ENCODE results near the gene PGLYRP3. TPM values are rescaled to one million over a fixed set of nuclear protein-coding genes. Genes with fewer than 3 reads are reported as not detected.
"Not testable (repeated sequence)": the region's sequence is repeated elsewhere in the genome, so short reads cannot be mapped to it uniquely, and the experiment has no call there.

The PGLYRP3 gene
- polyA plus RNA-seq, 3 donors, result not detected

- TF ChIP-seq, protein P1, sequence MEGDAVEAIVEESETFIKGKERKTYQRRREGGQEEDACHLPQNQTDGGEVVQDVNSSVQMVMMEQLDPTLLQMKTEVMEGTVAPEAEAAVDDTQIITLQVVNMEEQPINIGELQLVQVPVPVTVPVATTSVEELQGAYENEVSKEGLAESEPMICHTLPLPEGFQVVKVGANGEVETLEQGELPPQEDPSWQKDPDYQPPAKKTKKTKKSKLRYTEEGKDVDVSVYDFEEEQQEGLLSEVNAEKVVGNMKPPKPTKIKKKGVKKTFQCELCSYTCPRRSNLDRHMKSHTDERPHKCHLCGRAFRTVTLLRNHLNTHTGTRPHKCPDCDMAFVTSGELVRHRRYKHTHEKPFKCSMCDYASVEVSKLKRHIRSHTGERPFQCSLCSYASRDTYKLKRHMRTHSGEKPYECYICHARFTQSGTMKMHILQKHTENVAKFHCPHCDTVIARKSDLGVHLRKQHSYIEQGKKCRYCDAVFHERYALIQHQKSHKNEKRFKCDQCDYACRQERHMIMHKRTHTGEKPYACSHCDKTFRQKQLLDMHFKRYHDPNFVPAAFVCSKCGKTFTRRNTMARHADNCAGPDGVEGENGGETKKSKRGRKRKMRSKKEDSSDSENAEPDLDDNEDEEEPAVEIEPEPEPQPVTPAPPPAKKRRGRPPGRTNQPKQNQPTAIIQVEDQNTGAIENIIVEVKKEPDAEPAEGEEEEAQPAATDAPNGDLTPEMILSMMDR (IDR thresholded peaks at IDR 0.05), result no peak
- Histone ChIP-seq H2AFZ (ENCODE audit: insufficient read depth, low read depth, low read length, poor library complexity, severe bottlenecking) (no peak overlapping the region), H3K4me2 (replicated peaks; ENCODE audit: extremely low read depth, low read length, poor library complexity, severe bottlenecking) (no peak overlapping the region), H3K27ac (ENCODE audit: low read depth in 1 of 2, low read length in 2 of 2) (no peak overlapping the region), H3K79me2 (ENCODE audit: insufficient read depth, low read length) (no peaks in the 10 kb centered on the region), H3K4me3 (replicated peaks in 1 of 3; ENCODE audit: low read depth in 2 of 3, low read length in 3 of 3) (no peak overlapping the region), H3K36me3 (replicated peaks in 1 of 2; ENCODE audit: control insufficient read depth in 1 of 2, insufficient read depth in 2 of 2, low read length in 2 of 2) (no peaks in the 10 kb centered on the region), H3K9ac (ENCODE audit: insufficient read depth, low read length, poor library complexity, severe bottlenecking) (no peak overlapping the region), H3K9me3 (replicated peaks in 1 of 2; ENCODE audit: control insufficient read depth in 1 of 2, insufficient read depth in 1 of 2, low read length in 2 of 2) (peaks cover 10 to 14% of the 10 kb centered on the region in 2 donors), H3K4me1 (ENCODE audit: control insufficient read depth in 1 of 2, insufficient read depth in 2 of 2, low read length in 2 of 2) (no peaks in the 10 kb centered on the region), H4K20me1 (ENCODE audit: insufficient read depth, low read length) (no peaks in the 10 kb centered on the region), H3K27me3 (ENCODE audit: control insufficient read depth in 2 of 2, insufficient read depth in 2 of 2, low read length in 2 of 2) (no peaks in the 10 kb centered on the region)
- Mint-ChIP-seq H3K4me3 (no peak overlapping the region), H3K27ac (no peak overlapping the region), H3K27me3 (ENCODE audit: low read depth in 3 of 3) (peaks cover 1 to 5% (median 2%) of the 10 kb centered on the region in 3 donors), H3K36me3 (no peaks in the 10 kb centered on the region), H3K4me1 (peaks cover 7% of the 10 kb centered on the region), H3K9me3 (peaks cover 4 to 34% (median 19%) of the 10 kb centered on the region in 7 donors)
- intact Hi-C loops (cut with micrococcal nuclease), result no loop called here
- DNase-seq, result no peak
Measured at GRCh38 chr1:153324912-153325311, 12.2 kb upstream of the PGLYRP3 start.

- TF ChIP-seq, protein P1 (IDR thresholded peaks at IDR 0.05), result no peak
- peaks cover 4 to 25% (median 15%) of the 10 kb centered on the region in 7 donors for H3K9me3 Mint-ChIP-seq
- Histone ChIP-seq H3K4me1 (ENCODE audit: control insufficient read depth in 1 of 2, insufficient read depth in 2 of 2, low read length in 2 of 2) (no peaks in the 10 kb centered on the region), H3K4me2 (replicated peaks; ENCODE audit: extremely low read depth, low read length, poor library complexity, severe bottlenecking) (no peak overlapping the region), H3K9ac (ENCODE audit: insufficient read depth, low read length, poor library complexity, severe bottlenecking) (no peak overlapping the region), H3K36me3 (replicated peaks in 1 of 2; ENCODE audit: control insufficient read depth in 1 of 2, insufficient read depth in 2 of 2, low read length in 2 of 2) (no peaks in the 10 kb centered on the region), H3K9me3 (replicated peaks in 1 of 2; ENCODE audit: control insufficient read depth in 1 of 2, insufficient read depth in 1 of 2, low read length in 2 of 2) (peaks cover 8 to 10% of the 10 kb centered on the region in 2 donors), H3K4me3 (replicated peaks in 1 of 3; ENCODE audit: low read depth in 2 of 3, low read length in 3 of 3) (no peak overlapping the region), H3K27ac (ENCODE audit: low read depth in 1 of 2, low read length in 2 of 2) (no peak overlapping the region), H2AFZ (ENCODE audit: insufficient read depth, low read depth, low read length, poor library complexity, severe bottlenecking) (no peak overlapping the region), H3K27me3 (ENCODE audit: control insufficient read depth in 2 of 2, insufficient read depth in 2 of 2, low read length in 2 of 2) (no peaks in the 10 kb centered on the region), H3K79me2 (ENCODE audit: insufficient read depth, low read length) (no peaks in the 10 kb centered on the region), H4K20me1 (ENCODE audit: insufficient read depth, low read length) (no peaks in the 10 kb centered on the region)
- no CpG with 5 or more reads among the region's 1 CpG for WGBS (ENCODE audit: insufficient coverage)
- no peaks in the 10 kb centered on the region for H3K36me3 Mint-ChIP-seq
- no peak for DNase-seq
- intact Hi-C loops (cut with micrococcal nuclease), result no loop called here
- H3K4me1 Mint-ChIP-seq, result peaks cover 7% of the 10 kb centered on the region
- peaks cover 3 to 6% (median 4%) of the 10 kb centered on the region in 3 donors for H3K27me3 Mint-ChIP-seq (ENCODE audit: low read depth in 3 of 3)
- no peak overlapping the region for H3K27ac Mint-ChIP-seq
- no peak overlapping the region for H3K4me3 Mint-ChIP-seq
Measured at GRCh38 chr1:153322568-153322967, 9.8 kb upstream of the PGLYRP3 start.

DNA sequence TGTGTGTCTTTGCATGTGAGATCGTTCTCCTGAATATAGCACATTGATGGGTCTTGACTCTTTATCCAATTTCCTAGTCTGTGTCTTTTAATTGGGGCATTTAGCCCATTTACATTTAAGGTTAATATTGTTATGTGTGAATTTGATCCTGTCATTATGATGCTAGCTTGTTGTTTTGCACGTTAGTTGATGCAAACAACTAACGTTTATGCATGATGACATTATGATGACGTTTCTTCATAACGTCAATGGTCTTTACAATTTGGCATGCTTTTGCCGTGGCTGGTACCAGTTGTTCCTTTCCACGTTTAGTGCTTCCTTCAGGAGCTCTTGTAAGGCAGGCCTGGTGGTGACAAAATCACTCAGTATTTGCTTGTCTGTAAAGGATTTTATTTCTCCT is 5.4 kb upstream of the PGLYRP3 start:
- H3K79me2 ChIP-seq (ENCODE audit: insufficient read depth, low read length); H3K36me3 Mint-ChIP-seq; H3K4me3 Mint-ChIP-seq; DNase-seq; H4K20me1 ChIP-seq (ENCODE audit: insufficient read depth, low read length); intact Hi-C loops (cut with micrococcal nuclease); H3K4me1 ChIP-seq (ENCODE audit: control insufficient read depth in 1 of 2, insufficient read depth in 2 of 2, low read length in 2 of 2); H3K4me1 Mint-ChIP-seq; H3K27ac ChIP-seq (ENCODE audit: low read depth in 1 of 2, low read length in 2 of 2); H2AFZ ChIP-seq (ENCODE audit: insufficient read depth, low read depth, low read length, poor library complexity, severe bottlenecking); H3K27ac Mint-ChIP-seq; H3K27me3 Mint-ChIP-seq (ENCODE audit: low read depth in 3 of 3); H3K4me3 ChIP-seq (replicated peaks in 1 of 3; ENCODE audit: low read depth in 2 of 3, low read length in 3 of 3); H3K36me3 ChIP-seq (replicated peaks in 1 of 2; ENCODE audit: control insufficient read depth in 1 of 2, insufficient read depth in 2 of 2, low read length in 2 of 2); H3K9me3 ChIP-seq (replicated peaks in 1 of 2; ENCODE audit: control insufficient read depth in 1 of 2, insufficient read depth in 1 of 2, low read length in 2 of 2); H3K9ac ChIP-seq (ENCODE audit: insufficient read depth, low read length, poor library complexity, severe bottlenecking); H3K4me2 ChIP-seq (replicated peaks; ENCODE audit: extremely low read depth, low read length, poor library complexity, severe bottlenecking); H3K27me3 ChIP-seq (ENCODE audit: control insufficient read depth in 2 of 2, insufficient read depth in 2 of 2, low read length in 2 of 2): not testable (repeated sequence)
- peaks cover 0 to 14% (median 3%) of the 10 kb centered on the region in 7 donors for H3K9me3 Mint-ChIP-seq
- WGBS (ENCODE audit: insufficient coverage), result 100% methylated on average over 4 of the region's 7 CpGs

GRCh38 chr1:153316013-153316412 is 3.3 kb upstream of the PGLYRP3 start:
- H3K4me1 ChIP-seq (ENCODE audit: control insufficient read depth in 1 of 2, insufficient read depth in 2 of 2, low read length in 2 of 2); H3K4me1 Mint-ChIP-seq; H3K79me2 ChIP-seq (ENCODE audit: insufficient read depth, low read length); H3K27me3 Mint-ChIP-seq (ENCODE audit: low read depth in 3 of 3); intact Hi-C loops (cut with micrococcal nuclease); DNase-seq; H4K20me1 ChIP-seq (ENCODE audit: insufficient read depth, low read length); H3K27ac ChIP-seq (ENCODE audit: low read depth in 1 of 2, low read length in 2 of 2); H3K27ac Mint-ChIP-seq; H3K4me3 ChIP-seq (replicated peaks in 1 of 3; ENCODE audit: low read depth in 2 of 3, low read length in 3 of 3); H3K36me3 ChIP-seq (replicated peaks in 1 of 2; ENCODE audit: control insufficient read depth in 1 of 2, insufficient read depth in 2 of 2, low read length in 2 of 2); H3K4me3 Mint-ChIP-seq; H3K27me3 ChIP-seq (ENCODE audit: control insufficient read depth in 2 of 2, insufficient read depth in 2 of 2, low read length in 2 of 2); H3K4me2 ChIP-seq (replicated peaks; ENCODE audit: extremely low read depth, low read length, poor library complexity, severe bottlenecking); H3K36me3 Mint-ChIP-seq; H3K9me3 Mint-ChIP-seq; H3K9me3 ChIP-seq (replicated peaks in 1 of 2; ENCODE audit: control insufficient read depth in 1 of 2, insufficient read depth in 1 of 2, low read length in 2 of 2); H3K9ac ChIP-seq (ENCODE audit: insufficient read depth, low read length, poor library complexity, severe bottlenecking); H2AFZ ChIP-seq (ENCODE audit: insufficient read depth, low read depth, low read length, poor library complexity, severe bottlenecking): not testable (repeated sequence)

All from CD14-positive monocyte (primary cell).